Fibroblast of skin of left biceps (primary cell): Measurements from ENCODE around the gene DNAJB2.
"Not testable (repeated sequence)": the region's sequence is repeated elsewhere in the genome, so short reads cannot be mapped to it uniquely, and the experiment has no call there.

Experiments used
- DNase-seq, 2 experiments: peaks; one replicate each; pipeline ENCODE4 v3.0.0-alpha.2; 2013; ENCODE audit warnings: low read depth in 2 of 2

DNAJB2 gene

DNA sequence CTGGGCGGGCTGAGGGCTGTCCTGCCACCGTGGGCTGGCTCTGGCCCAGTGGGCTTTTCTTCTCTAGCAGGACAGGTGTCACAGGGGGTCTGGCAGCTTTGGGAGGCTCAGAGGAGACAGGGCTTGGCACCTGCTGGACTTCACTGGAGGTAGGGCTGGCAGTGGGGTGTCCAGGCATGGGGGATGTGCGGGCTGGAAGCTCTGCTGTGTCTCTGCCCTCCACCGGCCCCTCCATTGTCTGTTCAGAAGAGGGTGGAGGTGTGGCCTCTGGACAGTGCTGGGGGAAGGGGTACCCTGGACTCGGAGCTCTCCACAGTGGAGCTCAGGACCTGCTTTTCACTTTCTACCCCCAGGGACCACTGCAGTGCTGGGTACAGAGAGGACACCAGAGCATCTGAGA, 20.9 kb downstream of the DNAJB2 start:
- DNase-seq, result no peak

DNA sequence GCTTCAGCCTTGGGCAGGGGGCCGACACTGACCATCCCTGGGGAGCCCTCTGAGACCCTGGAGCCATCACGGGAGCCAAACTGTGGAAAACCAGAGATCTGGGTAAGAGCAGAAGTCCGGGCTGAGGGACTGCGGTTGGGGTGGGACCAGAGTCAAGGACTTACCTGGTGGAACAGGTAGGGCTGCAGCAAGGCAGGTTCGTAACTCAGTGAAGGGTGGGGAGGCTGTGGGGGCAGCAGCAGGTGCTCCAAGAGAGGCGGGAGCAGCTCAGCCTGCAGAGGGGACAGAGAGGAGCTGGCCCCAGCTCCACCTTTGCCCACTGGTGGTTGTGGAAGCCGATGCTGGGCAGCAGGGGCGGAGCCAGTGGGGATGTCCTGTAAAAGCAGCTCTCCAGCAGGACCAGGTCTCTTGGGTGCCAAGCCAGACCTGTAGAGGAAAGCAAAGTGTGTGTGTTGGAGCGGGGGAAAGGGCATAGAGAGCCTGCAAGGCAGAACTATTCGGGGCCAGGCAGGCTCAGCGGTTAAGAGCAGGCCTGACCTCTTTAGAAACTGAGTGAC, 23.3 kb downstream of the DNAJB2 start:
- no peak for DNase-seq

DNA sequence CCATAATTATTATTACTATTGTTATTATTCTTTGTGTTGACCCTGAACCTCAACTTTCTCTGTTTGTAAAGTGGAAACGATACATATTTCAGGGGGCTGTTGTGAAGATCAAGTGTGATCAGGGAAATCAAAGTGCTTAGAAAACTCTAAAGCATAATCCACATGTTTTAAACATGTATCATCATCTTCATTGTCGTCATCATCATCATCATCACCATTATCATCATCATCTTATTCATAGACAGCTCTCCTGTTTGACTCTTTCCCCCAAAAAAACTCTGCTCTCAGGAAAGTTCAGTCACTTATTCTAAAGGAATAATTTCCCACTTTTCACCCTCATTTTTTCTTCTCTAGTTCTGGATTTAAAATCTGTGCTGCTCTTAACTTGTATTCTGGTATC, 25.1 kb downstream of the DNAJB2 start:
- no peak for DNase-seq

DNA sequence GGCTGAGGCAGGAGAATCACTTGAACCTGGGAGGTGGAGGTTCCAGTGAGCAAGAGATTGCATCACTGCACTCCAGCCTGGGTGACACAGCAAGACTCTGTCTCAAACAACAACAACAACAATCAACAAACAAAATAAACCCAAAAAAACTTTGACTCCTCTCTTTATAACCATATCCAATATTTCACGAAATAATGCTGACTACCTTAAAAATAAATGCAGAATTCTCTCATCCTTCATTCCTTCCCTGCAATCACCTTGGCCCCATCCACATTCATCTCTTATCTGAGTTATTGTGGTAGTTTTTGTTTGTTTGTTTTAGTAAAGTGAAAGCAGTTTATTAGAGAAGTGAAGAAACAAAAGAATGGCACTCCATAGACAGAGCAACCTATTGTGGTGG, 26.9 kb downstream of the DNAJB2 start:
- DNase-seq, result no peak

DNA sequence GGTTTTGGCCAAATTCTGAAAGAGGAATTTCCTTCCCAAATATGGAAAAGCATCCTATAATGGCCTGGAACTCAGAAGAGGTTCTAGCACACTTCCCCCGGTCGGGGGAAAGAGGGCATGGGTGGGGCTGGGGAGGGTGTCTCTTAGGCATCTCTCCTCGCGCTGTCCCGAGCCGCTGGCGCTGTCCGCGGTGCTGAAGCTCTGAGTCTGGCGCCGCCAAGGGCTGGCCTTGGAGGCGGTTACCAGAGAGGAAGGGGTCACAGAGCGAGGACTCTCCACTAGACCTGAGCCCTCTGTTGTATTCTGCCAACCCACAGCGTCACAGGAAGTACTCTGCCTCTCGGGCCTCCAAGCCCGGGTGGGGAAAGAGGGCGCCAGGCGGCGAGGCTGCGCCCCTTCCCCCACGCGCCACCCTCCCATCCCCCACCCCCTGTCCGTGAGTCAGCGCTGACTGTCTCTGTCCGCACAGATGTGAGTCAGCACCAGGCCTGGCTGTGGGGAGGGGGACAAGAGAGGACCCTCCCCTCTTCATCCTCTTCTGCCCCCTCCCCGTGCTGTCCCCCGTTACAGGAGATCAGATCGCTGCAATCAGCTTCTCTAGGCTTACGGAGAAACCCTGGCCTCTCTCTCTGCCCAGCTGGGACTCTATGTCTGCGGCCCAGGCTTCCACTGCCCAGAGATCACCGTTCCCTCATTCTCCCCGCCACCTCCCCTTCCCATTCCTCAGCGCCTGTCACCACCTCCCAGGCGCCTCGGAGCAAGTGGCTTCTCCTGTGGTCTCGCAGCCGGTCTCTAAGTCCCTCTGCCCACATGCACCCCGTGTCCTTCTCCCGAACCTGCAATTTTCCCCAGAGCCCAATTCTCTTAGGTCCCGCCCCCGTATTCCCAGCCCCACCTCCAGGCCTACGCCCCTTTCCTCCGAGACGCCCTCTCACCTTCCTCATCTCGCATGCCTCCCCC, 29.3 kb downstream of the DNAJB2 start:
- peak; percentile 36 to 44 for DNase-seq

DNA sequence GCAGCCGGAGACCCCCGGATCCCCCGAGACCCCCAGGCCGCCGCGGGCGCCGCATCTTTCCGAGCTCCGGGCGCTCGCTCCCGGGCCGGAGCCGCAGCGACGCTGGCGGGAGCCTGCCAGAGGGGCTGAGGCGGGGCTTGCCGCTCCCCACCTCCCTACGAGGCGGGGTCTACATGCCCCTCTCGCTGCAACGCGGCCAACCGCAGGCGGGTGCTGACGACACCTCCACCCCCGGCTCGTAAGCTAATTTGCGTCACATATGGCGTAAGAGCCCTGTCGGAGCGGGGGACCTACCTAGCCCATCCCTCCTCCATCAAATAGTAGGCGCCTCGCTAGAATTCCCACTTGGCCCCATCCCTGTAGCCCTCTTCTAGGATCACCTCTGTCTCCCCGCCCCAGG, 30.1 kb downstream of the DNAJB2 start, which contains the start of gene PTPRN:
Gene PTPRN (minus strand): TSS at position 124 of the 400 bp plus-strand sequence. CDS start 69 bp downstream, at position 55.
- DNase-seq, result peak; percentile 56 to 60

DNA sequence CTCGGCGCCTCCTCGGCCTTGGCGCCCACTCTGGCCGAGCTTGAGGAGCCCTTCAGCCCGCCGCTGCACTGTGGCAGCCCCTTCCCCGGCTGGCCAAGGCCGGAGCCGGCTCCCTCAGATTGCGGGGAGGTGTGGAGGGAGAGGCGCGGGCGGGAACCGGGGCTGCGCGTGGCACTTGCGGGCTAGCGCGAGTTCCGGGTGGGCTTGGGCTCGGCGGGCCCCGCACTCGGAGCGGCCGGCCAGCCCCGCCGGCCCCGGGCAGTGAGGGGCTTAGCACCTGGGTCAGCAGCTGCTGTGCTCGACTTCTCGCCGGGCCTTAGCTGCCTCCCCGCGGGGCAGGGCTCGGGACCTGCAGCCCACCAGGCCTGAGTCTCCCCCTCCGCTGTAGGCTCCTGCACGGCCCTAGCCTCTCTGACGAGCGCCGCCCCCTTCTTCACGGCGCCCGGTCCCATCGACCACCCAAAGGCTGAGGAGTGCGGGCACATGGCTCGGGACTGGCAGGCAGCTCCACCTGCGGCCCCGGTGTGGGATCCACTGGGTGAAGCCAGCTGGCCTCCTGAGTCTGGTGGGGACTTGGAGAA, 33.6 kb downstream of the DNAJB2 start:
- DNase-seq, result not testable (repeated sequence)

DNA sequence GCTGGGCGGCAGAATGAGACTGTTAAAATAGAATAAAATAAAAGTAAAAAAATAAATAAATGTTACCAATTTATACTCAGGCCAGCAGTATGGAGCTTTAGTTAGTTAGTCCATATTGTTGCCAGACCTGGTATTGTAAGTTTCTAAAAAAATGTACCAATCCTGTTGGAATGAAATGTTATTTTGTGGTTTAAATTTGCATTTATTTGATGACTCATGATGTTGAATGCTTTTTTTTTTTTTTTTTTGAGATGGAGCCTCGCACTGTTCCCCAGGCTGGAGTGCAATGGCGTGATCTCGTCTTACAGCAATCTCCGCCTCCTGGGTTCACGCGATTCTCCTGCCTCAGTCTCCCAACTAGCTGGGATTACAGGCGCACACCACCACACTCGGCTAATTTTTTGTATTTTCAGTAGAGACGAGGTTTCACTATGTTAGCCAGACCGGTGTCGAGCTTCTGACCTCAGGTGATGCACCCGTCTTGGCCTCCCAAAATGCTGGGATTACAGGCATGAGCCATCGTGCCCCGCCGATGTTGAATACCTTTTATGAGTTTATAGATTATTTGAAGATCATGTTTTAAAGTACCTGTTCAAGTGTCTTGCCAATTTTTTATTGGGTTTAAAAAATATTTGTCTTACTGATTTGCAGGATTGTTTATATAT, 35.8 kb downstream of the DNAJB2 start:
- DNase-seq, result no peak

DNA sequence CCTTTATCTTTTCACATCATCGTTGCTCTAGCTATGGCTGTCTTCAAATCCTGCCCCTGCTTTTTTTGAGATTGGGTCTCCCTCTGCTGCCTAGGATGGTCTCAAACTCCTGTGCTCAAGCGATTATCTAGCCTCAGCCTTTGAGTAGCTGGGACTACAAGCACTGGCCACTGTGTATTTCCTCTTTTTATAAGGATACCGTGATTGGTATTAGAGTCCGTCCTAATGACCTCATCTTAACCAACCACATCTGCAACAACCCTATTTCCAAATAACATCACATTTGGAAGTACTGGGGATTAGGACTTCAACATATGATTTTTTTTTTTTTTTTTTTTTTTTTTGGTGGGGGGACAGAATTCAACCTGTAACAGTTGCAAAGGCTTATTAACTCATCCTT, 44.3 kb downstream of the DNAJB2 start:
- DNase-seq, result no peak

DNA sequence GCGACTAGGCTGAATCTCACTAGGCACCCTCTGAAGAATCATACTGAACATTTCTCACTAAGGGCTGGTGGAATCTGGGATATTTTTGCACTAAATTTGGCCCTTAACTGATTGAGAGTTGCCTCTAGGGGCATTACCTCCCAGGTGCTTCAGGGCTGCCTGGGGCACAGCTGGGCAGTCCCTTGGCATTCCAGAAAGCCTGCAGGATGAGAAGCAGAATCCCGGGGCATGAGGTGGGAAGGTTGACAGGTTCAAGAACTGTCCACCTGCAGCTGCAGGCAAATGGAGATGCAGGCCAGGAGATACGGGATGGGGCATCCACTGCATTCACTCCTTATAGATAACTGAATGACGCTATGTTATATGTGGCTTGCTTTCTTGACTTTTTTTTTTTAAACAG, 46.0 kb downstream of the DNAJB2 start:
- DNase-seq, result no peak

DNA sequence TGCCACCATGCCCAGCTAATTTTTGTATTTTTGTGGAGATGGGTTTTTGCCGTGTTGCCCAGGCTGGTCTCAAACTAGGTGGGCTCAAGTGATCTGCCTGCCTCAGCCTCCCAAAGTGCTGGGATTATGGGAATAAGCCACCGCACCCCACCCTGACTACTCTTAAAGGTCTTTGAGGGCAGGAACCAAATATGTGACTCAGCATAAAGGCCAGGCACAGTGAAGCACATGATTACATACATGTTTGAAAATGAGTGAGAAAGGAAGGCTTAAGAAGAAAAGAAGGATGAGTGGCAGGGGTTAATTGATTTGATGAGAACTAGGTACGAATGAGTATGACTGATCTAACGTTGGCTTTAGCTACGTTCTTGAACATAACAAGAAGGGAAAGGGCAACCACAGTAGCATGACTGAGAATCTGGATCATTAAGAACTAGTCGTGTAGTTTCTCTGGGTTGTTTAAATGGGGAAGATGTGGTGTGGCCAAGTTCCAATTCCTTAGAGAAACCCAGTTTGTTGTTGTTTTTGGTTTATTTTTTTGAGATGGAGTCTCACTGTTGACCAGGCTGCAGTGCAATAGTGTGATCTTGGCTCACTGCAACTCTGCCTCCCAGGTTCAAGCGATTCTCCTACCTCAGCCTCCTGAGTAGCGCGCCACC, 46.6 kb downstream of the DNAJB2 start:
- no peak for DNase-seq

DNA sequence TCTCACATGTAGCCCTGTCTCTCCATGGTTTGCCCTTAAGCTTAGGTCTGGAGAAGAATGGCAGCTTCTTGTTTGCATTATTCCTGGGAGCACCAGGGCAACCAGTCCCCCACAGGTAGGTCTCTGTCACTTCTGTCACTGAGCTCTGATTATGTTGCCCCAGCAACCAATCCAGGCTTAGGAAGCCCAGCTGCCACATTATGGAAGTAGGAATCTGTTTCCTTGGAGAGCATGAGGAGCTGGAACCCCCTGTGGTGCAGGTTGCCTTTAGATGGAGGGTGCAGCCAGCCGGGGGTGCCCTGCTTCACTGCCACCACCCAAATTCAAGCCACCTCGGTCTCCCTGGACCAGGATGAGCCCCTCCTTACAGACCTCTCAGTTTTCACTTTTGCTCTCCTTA, 48.6 kb downstream of the DNAJB2 start:
- DNase-seq, result no peak

DNA sequence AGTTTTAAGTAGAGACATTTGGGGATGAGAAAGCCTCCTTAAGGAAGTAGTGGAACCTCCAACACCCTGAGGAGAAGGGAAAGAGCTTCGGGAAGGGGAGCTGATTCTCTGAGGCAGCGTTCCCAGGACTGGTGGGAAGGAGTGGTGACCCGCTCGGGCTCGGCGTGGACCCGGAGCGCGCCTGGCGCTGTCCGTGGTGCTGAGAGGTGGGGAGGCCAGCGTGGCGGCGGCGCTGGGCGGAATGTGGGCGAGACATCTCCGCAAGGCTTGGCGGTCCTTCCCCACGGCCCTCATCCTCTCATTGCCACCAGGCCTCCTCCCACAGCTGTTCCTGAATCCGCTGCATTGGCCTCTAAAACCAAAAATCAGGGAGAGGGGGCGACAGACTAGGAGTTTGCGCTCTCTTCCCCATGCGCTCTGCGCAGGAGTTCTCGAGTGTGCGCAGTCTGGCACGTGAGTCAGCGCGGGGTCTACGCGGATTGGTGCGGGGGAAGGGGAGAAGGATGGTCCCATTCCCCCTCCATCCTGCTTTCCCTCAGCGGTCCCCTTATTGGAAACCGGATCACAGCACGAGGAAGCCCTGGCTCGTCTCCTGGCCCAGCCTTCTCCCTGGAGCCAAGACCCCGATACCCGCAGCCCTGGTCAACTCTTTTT, 52.5 kb downstream of the DNAJB2 start:
- no peak for DNase-seq

DNA sequence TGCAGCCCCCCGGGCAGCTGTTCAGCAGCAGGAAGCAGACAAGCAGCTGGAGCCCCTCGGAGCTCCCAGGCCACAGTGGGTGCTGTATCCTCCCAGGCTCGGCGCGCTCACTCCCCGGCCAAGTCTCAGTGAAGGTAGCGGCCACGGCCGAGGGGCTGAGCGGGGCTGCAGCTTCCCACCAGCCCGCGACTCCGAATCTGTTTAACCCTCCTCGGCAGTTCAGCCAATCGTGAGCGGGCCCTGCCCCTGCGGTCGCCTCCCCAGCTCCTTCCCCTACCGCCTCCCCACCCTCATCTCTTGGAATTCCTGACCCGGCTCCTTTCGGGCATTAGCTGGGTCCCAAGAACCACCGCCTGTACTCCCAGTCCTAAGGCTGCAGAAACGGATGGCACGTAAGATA, 53.4 kb downstream of the DNAJB2 start, which contains the start of gene RESP18:
Gene RESP18 (minus strand): TSS at position 203 of the 400 bp plus-strand sequence.
- DNase-seq, result no peak

DNA sequence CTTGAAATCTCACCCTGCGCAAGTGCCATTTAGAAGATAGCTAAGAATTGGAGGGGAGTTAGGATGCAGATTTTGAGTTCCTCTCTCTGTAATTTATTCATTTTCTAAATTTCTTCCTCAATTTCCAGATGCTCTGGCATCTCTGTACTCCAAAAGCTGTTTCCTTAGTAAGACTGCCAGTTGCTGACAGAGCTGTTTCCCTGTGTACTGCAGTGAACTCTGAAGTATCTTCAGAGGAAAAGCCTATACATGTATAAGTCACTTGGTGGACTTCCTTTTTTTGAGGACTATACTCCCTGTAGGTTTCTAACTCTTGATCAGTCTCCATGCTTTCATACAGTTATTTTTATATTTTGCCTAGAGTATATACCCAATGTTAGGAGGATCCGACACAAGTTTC, 54.9 kb downstream of the DNAJB2 start:
- no peak for DNase-seq

DNA sequence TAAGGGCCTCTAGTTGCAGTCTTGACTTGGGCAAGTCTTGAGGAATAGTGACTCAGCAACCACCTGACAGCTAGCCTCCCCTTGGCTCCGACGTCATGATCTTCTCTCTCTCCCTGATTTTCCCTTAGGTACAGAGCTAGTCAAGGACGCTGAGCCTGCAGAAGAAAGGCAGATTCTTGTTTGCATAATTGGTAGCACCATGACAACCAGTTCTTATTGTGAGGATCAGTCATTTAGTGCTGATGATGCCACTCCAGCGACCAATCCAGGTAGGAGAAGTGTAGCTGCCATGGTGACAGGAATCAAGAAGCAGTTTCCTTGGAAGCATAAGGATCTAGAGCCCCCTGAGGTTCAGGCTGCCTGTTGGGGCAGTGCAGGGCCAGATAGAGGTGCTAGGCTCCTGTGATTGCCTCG, 56.2 kb downstream of the DNAJB2 start:
- no peak for DNase-seq
